ENCODE measurements around the gene AMOTL1.
"Not testable (repeated sequence)": the region's sequence is repeated elsewhere in the genome, so short reads cannot be mapped to it uniquely, and the experiment has no call there.

Gene AMOTL1

DNA sequence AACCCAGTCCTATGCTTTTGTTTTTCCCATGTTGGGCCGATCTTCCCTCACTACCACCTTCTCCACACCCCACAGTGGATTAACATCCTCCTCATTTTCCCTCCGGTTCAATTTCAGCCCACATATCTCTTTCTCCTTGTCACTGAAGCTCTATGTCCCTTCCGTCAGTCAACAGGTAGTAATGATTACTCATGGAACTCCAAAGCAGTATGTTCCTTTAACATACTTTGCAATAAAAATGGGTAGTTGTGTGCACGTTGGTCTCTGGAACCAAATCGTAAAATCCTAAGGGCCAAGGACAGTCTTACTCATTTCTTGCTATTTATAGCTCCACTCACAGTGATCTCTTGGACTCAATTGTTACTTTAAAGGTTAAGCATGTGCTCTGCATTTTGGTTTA lies 20.2 kb downstream of the AMOTL1 start:
- H3K9ac ChIP-seq (ENCODE audit: low read length), result no peak overlapping the region
- H2BK5ac ChIP-seq (ENCODE audit: low read length), result no peak overlapping the region
- no peak overlapping the region for H3K4me2 ChIP-seq (ENCODE audit: low read length)
- no peak overlapping the region for H2BK120ac ChIP-seq (ENCODE audit: low read depth, low read length)
- no peak overlapping the region for H4K8ac ChIP-seq (ENCODE audit: low read depth, low read length)
- H3K4me1 ChIP-seq (ENCODE audit: control insufficient read depth, low read depth, low read length), result peaks cover 17% of the 10 kb centered on the region
- H3K18ac ChIP-seq (ENCODE audit: low read length), result no peak overlapping the region
- peaks cover 36% of the 10 kb centered on the region for H3K79me1 ChIP-seq (ENCODE audit: low read length)
- no peak overlapping the region for H3K4ac ChIP-seq (ENCODE audit: low read depth, low read length)
- no peak overlapping the region for H3K56ac ChIP-seq (ENCODE audit: low read length)
- H3K36me3 ChIP-seq (ENCODE audit: control insufficient read depth, insufficient read depth, low read length), result no peaks in the 10 kb centered on the region
- no peak overlapping the region for H3K23ac ChIP-seq (ENCODE audit: low read length)
- H2BK15ac ChIP-seq (replicated peaks; ENCODE audit: low read depth), result no peak overlapping the region
- H3K79me2 ChIP-seq (ENCODE audit: control insufficient read depth, insufficient read depth, low read length), result peaks cover 73% of the 10 kb centered on the region
- DNase-seq, result no peak
- H3K27me3 ChIP-seq (ENCODE audit: insufficient read depth, low read length, poor library complexity), result no peaks in the 10 kb centered on the region
- WGBS (ENCODE audit: extremely low coverage, insufficient coverage, low lambda C conversion rate), result no CpG with 5 or more reads among the region's 5 CpGs
- no peak overlapping the region for H4K5ac ChIP-seq (ENCODE audit: low read length)
- H3K27ac ChIP-seq (ENCODE audit: low read depth, low read length), result no peak overlapping the region
- H2AK5ac ChIP-seq (ENCODE audit: low read length), result no peak overlapping the region
- H3K4me3 ChIP-seq (ENCODE audit: low read length), result no peak overlapping the region

DNA sequence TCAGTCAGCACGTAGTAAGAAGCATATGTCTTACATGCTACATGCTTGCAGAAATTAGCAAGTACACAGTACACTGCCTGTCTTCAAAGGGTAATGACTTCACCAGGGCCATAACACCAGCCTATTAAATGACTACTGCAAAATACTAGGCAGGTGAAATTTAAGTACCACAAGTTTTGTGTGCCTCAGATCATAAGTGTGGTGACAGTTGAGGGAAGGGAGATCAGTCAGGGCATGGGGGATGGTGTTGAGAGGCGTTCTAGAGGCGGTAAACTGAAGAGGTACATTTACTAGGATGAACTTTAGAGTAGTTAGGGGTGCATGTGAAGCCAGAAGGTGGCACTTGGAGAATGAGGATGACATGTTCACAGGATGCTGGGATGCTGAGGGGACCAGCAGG lies 22.0 kb downstream of the AMOTL1 start:
- Histone ChIP-seq H2BK5ac (ENCODE audit: low read length) (no peak overlapping the region), H4K8ac (ENCODE audit: low read depth, low read length) (no peak overlapping the region), H2BK15ac (replicated peaks; ENCODE audit: low read depth) (no peak overlapping the region), H3K27ac (ENCODE audit: low read depth, low read length) (no peak overlapping the region), H4K5ac (ENCODE audit: low read length) (no peak overlapping the region), H3K23ac (ENCODE audit: low read length) (no peak overlapping the region), H2AK5ac (ENCODE audit: low read length) (no peak overlapping the region), H3K27me3 (ENCODE audit: insufficient read depth, low read length, poor library complexity) (no peaks in the 10 kb centered on the region), H3K9ac (ENCODE audit: low read length) (no peak overlapping the region), H3K4me1 (ENCODE audit: control insufficient read depth, low read depth, low read length) (peaks cover 16% of the 10 kb centered on the region), H3K79me1 (ENCODE audit: low read length) (peaks cover 45% of the 10 kb centered on the region), H3K4me3 (ENCODE audit: low read length) (no peak overlapping the region), H3K18ac (ENCODE audit: low read length) (no peak overlapping the region), H3K56ac (ENCODE audit: low read length) (no peak overlapping the region), H3K79me2 (ENCODE audit: control insufficient read depth, insufficient read depth, low read length) (peaks cover 77% of the 10 kb centered on the region), H2BK120ac (ENCODE audit: low read depth, low read length) (no peak overlapping the region), H3K4ac (ENCODE audit: low read depth, low read length) (no peak overlapping the region), H3K36me3 (ENCODE audit: control insufficient read depth, insufficient read depth, low read length) (no peaks in the 10 kb centered on the region), H3K4me2 (ENCODE audit: low read length) (no peak overlapping the region)
- WGBS (ENCODE audit: extremely low coverage, insufficient coverage, low lambda C conversion rate), result no CpG with 5 or more reads among the region's 3 CpGs
- DNase-seq, result no peak

DNA sequence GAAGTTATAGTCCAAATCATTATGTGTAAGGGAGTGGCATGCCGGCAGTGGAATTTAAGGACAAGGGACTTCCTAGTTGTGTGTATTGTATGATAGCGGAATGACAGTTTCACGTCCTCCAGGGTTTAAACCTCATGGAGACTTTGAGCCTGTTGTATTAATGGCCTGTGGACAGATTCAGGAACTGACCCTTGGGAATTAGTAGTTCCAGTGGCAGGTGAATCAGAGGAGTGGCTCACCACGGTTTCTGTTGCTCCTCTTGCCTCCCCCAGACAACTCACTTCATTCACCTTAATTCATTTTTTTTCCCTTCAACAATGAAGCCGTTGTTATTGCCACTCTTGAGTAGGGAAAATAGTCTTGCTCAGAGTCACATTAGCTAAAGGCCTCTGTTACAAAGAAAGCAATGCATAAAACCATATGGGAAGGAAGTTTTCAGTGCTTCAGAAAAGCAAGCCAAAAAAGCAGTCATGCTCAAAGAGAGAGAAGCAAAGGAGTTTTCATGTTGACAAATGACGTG lies 22.6 kb downstream of the AMOTL1 start:
- Histone ChIP-seq H2AK5ac (ENCODE audit: low read length) (no peak overlapping the region), H3K56ac (ENCODE audit: low read length) (no peak overlapping the region), H3K4me3 (ENCODE audit: low read length) (no peak overlapping the region), H3K4me1 (ENCODE audit: control insufficient read depth, low read depth, low read length) (peaks cover 16% of the 10 kb centered on the region), H2BK5ac (ENCODE audit: low read length) (no peak overlapping the region), H3K79me1 (ENCODE audit: low read length) (peaks cover 45% of the 10 kb centered on the region), H4K8ac (ENCODE audit: low read depth, low read length) (no peak overlapping the region), H4K5ac (ENCODE audit: low read length) (no peak overlapping the region), H3K27ac (ENCODE audit: low read depth, low read length) (no peak overlapping the region), H3K4me2 (ENCODE audit: low read length) (no peak overlapping the region), H3K18ac (ENCODE audit: low read length) (no peak overlapping the region), H3K27me3 (ENCODE audit: insufficient read depth, low read length, poor library complexity) (no peaks in the 10 kb centered on the region), H2BK15ac (replicated peaks; ENCODE audit: low read depth) (no peak overlapping the region), H3K9ac (ENCODE audit: low read length) (no peak overlapping the region), H3K36me3 (ENCODE audit: control insufficient read depth, insufficient read depth, low read length) (no peaks in the 10 kb centered on the region), H3K4ac (ENCODE audit: low read depth, low read length) (no peak overlapping the region), H3K23ac (ENCODE audit: low read length) (no peak overlapping the region), H3K79me2 (ENCODE audit: control insufficient read depth, insufficient read depth, low read length) (peaks cover 77% of the 10 kb centered on the region), H2BK120ac (ENCODE audit: low read depth, low read length) (no peak overlapping the region)
- DNase-seq, result no peak
- no CpG with 5 or more reads among the region's 6 CpGs for WGBS (ENCODE audit: extremely low coverage, insufficient coverage, low lambda C conversion rate)

DNA sequence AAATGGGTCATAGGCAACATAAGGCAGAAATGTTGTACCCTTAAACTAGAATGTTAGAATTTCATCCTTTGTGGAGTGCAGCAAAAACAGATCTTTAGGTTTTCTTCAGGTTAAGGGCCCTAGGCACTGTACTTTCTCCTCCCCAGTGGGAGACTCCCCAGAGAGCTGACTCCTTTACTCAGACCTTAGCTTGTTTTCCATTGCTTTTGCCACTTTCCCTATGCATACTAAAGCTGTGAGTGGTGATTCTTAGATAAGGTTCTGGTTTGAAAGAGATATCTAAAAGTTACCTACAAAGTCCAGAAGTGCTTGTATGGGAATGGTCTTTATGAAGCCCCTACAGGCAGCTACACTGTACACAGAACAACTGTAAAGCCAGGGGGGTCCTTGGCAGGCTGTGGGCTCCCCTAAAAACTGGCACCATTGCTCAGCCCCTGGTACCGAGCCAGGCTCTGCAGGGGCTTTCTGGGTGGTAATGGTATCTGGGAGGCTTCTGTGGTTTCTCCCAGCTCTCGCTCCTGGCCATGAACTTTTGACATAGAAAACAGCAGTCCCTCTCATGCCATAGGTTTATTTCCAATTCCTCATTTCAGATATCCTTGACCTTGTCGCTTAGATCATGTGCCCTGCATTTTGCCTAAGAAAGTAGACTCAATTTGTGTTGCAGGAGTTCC lies 23.2 kb downstream of the AMOTL1 start:
- no peak overlapping the region for H3K56ac ChIP-seq (ENCODE audit: low read length)
- H3K79me1 ChIP-seq (ENCODE audit: low read length), result peaks cover 48% of the 10 kb centered on the region
- H3K27me3 ChIP-seq (ENCODE audit: insufficient read depth, low read length, poor library complexity), result no peaks in the 10 kb centered on the region
- no peak overlapping the region for H2BK5ac ChIP-seq (ENCODE audit: low read length)
- WGBS (ENCODE audit: extremely low coverage, insufficient coverage, low lambda C conversion rate), result no CpG with 5 or more reads among the region's 3 CpGs
- no peak overlapping the region for H3K4me2 ChIP-seq (ENCODE audit: low read length)
- H4K5ac ChIP-seq (ENCODE audit: low read length), result no peak overlapping the region
- H3K9ac ChIP-seq (ENCODE audit: low read length), result no peak overlapping the region
- H2AK5ac ChIP-seq (ENCODE audit: low read length), result no peak overlapping the region
- no peaks in the 10 kb centered on the region for H3K36me3 ChIP-seq (ENCODE audit: control insufficient read depth, insufficient read depth, low read length)
- peaks cover 78% of the 10 kb centered on the region for H3K79me2 ChIP-seq (ENCODE audit: control insufficient read depth, insufficient read depth, low read length)
- H3K27ac ChIP-seq (ENCODE audit: low read depth, low read length), result no peak overlapping the region
- no peak overlapping the region for H3K23ac ChIP-seq (ENCODE audit: low read length)
- DNase-seq, result no peak
- peaks cover 16% of the 10 kb centered on the region for H3K4me1 ChIP-seq (ENCODE audit: control insufficient read depth, low read depth, low read length)
- H2BK120ac ChIP-seq (ENCODE audit: low read depth, low read length), result no peak overlapping the region
- H3K18ac ChIP-seq (ENCODE audit: low read length), result no peak overlapping the region
- no peak overlapping the region for H3K4me3 ChIP-seq (ENCODE audit: low read length)
- H2BK15ac ChIP-seq (replicated peaks; ENCODE audit: low read depth), result no peak overlapping the region
- H4K8ac ChIP-seq (ENCODE audit: low read depth, low read length), result no peak overlapping the region
- H3K4ac ChIP-seq (ENCODE audit: low read depth, low read length), result no peak overlapping the region

DNA sequence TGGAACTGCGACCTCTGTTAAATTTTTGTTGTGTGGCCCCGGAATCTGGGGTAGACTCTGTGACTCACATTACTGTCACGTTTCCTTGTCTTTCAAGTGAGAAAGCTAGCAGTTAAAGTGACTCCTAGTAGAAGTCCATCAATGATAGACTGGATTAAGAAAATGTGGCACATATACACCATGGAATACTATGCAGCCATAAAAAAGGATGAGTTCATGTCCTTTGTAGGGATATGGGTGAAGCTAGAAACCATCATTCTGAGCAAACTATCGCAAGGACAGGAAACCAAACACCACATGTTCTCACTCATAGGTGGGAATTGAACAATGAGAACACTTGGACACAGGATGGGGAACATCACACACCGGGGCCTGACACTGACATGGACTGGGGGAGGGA lies 23.8 kb downstream of the AMOTL1 start:
- H3K27ac ChIP-seq (ENCODE audit: low read depth, low read length); H3K27me3 ChIP-seq (ENCODE audit: insufficient read depth, low read length, poor library complexity); H3K56ac ChIP-seq (ENCODE audit: low read length); H2BK5ac ChIP-seq (ENCODE audit: low read length); H2BK15ac ChIP-seq (replicated peaks; ENCODE audit: low read depth); H3K4ac ChIP-seq (ENCODE audit: low read depth, low read length); H4K8ac ChIP-seq (ENCODE audit: low read depth, low read length); DNase-seq; H3K4me3 ChIP-seq (ENCODE audit: low read length); H3K23ac ChIP-seq (ENCODE audit: low read length); H2BK120ac ChIP-seq (ENCODE audit: low read depth, low read length); H2AK5ac ChIP-seq (ENCODE audit: low read length); H3K4me2 ChIP-seq (ENCODE audit: low read length); H3K9ac ChIP-seq (ENCODE audit: low read length); H4K5ac ChIP-seq (ENCODE audit: low read length); H3K36me3 ChIP-seq (ENCODE audit: control insufficient read depth, insufficient read depth, low read length); H3K18ac ChIP-seq (ENCODE audit: low read length): not testable (repeated sequence)
- H3K4me1 ChIP-seq (ENCODE audit: control insufficient read depth, low read depth, low read length), result peaks cover 16% of the 10 kb centered on the region
- H3K79me2 ChIP-seq (ENCODE audit: control insufficient read depth, insufficient read depth, low read length), result peaks cover 78% of the 10 kb centered on the region
- H3K79me1 ChIP-seq (ENCODE audit: low read length), result peaks cover 49% of the 10 kb centered on the region
- WGBS (ENCODE audit: extremely low coverage, insufficient coverage, low lambda C conversion rate), result no CpG with 5 or more reads among the region's 5 CpGs

DNA sequence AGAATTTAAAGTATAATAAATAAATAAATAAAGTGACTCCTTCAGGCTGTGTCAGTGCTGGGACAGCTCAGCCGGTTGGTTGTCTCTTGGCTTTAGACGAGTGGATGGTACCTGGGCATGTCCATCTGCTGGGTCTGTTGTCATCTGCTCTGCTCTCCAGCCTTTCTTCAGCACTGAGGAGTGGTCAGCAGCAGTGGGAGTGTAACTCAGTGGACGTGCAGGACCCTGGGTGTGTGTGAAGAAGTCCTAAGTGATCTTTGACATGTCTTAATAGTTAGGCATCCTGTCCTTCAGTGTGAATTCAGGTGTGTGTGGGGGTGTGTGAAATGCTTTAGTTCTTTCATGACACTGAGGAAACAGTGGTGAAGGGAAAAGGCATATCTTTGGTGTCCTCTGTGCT lies 24.3 kb downstream of the AMOTL1 start:
- Histone ChIP-seq H2BK5ac (ENCODE audit: low read length) (no peak overlapping the region), H2AK5ac (ENCODE audit: low read length) (no peak overlapping the region), H2BK15ac (replicated peaks; ENCODE audit: low read depth) (no peak overlapping the region), H4K5ac (ENCODE audit: low read length) (no peak overlapping the region), H3K4me1 (ENCODE audit: control insufficient read depth, low read depth, low read length) (peaks cover 16% of the 10 kb centered on the region), H3K9ac (ENCODE audit: low read length) (no peak overlapping the region), H3K36me3 (ENCODE audit: control insufficient read depth, insufficient read depth, low read length) (no peaks in the 10 kb centered on the region), H3K4ac (ENCODE audit: low read depth, low read length) (no peak overlapping the region), H3K79me1 (ENCODE audit: low read length) (peaks cover 51% of the 10 kb centered on the region), H3K23ac (ENCODE audit: low read length) (no peak overlapping the region), H3K18ac (ENCODE audit: low read length) (no peak overlapping the region), H3K27ac (ENCODE audit: low read depth, low read length) (no peak overlapping the region), H4K8ac (ENCODE audit: low read depth, low read length) (no peak overlapping the region), H3K4me2 (ENCODE audit: low read length) (no peak overlapping the region), H3K79me2 (ENCODE audit: control insufficient read depth, insufficient read depth, low read length) (peaks cover 79% of the 10 kb centered on the region), H3K27me3 (ENCODE audit: insufficient read depth, low read length, poor library complexity) (no peaks in the 10 kb centered on the region), H2BK120ac (ENCODE audit: low read depth, low read length) (no peak overlapping the region), H3K56ac (ENCODE audit: low read length) (no peak overlapping the region), H3K4me3 (ENCODE audit: low read length) (no peak overlapping the region)
- no CpG with 5 or more reads among the region's 3 CpGs for WGBS (ENCODE audit: extremely low coverage, insufficient coverage, low lambda C conversion rate)
- DNase-seq, result no peak

Measured in mesendoderm (in vitro differentiated cells).